Dedifferentiated amniotic fluid mesenchymal stem cell (primary cell): ENCODE data around the gene GEMIN8.

Experiments used
- DNase-seq: peaks from one replicate; pipeline ENCODE4 v3.0.0-alpha.2; 2016; ENCODE audit errors: extremely low spot score

Gene GEMIN8, protein sequence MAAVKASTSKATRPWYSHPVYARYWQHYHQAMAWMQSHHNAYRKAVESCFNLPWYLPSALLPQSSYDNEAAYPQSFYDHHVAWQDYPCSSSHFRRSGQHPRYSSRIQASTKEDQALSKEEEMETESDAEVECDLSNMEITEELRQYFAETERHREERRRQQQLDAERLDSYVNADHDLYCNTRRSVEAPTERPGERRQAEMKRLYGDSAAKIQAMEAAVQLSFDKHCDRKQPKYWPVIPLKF

DNA sequence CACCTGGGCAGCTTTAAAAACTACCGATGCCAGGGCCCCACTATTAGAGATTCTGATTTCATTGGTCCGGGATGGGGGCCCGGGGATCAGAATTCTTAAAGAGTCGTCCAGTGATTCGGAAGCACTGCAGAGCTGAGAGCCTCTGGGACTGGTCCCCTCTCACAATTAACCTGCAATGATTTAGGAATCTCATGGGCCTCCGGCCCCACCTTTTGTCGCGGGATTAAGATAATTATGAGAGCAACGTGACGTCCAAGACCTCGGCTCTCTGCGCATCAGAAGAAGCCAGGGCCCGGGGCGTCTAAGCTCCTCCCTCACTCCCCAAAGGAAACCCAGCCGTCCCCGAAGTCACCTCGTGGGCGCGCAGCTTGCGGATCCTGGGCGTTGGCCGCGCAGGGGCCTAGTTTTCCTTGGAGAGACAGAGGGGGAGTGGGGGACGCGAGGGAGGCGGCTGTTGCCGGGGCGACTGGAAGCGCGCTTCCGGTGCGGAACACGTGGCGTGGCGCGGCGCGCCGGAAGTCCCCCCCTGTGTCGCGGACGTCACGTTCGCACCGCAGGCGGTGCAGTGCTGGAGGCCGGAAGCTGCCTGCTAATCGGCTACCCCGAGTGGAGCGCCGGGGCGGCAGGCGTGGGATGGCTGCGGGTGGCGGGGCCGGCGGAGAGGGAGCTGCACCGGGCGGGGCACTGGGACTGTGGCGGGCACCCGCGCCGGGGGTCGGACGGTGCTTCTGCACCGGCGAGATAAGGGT lies at the start of gene GEMIN8:
Gene GEMIN8 (minus strand): TSS at position 468 of the 749 bp plus-strand sequence. CDS start 8,414 bp downstream, outside the sequence.
- DNase-seq, result peak; percentile 77

DNA sequence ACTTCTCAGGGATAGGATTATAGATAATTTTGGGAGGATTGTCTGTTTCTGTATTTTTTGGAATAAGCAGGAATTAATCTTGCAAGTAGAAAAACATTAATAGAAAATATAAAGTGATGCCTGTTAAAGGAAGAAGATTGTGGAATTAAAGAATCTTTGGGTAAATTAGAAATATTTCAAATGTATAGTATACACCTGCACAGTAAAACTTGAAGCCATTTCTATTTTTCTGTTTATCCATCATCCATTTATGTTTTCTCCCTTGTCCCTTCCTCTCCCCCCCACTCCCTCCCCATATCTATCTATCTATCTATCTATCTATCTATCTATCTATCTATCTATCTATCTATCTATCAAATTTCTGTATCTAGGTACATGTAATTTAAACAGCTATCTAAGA lies 46.9 kb upstream of the GEMIN8 start:
- no peak for DNase-seq

DNA sequence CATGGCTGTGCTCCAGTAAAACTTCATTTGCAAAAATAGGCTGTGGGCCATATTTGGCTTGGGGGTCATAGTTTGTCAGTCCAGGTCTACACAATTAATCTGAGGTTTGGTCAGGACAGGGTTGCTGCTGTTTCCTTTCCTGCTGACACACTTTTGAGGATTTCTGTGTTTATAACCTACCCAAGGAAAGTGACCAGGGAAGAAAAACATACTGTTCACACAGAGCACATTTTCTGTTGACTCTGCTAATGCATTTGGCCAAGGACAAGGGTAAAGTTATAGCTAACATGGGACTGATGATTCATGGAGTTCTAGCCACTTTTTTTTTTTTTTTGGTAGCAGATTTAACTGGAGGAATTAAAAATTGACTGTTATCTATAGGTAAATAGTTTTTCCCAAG lies 43.9 kb upstream of the GEMIN8 start:
- DNase-seq, result no peak

DNA sequence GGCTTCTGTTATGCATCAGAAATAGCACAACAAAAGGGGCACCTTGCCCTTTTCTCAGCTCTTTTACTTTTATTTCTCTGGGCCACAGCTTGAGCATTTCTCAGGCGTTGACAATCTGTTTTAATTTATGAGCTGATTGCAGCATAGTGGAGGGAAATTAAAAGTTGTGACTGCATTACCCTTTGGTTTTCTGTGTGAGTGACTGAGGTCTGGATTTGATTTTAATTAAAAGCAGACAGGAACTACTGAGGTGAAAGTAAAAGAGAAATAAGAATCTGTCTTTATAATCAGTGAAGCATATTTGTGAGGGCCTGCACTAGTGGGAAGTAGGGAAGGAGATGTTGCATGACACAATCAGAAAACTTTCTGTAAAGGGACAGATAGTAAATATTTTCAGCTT lies 43.4 kb upstream of the GEMIN8 start:
- DNase-seq, result no peak

DNA sequence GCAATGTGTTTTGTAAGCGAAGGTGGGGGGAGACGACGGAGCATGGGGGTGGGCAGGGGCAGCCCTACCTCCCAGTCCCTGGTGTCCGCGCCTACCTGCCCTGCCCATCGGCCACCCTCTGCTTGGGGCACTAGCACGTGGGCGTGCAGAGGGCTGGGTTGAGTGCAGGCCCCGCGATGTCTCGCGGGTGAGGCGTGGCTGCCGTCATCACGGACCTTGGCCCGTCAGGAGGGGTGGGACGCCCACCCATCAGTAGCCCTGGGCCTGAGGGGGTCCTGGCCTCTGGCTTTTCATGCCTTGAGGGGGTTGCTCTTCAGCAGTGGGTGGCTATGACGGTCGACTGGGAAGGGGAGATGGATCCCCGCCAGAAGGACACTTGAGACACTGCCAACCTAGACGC lies 36.1 kb upstream of the GEMIN8 start:
- DNase-seq, result no peak

DNA sequence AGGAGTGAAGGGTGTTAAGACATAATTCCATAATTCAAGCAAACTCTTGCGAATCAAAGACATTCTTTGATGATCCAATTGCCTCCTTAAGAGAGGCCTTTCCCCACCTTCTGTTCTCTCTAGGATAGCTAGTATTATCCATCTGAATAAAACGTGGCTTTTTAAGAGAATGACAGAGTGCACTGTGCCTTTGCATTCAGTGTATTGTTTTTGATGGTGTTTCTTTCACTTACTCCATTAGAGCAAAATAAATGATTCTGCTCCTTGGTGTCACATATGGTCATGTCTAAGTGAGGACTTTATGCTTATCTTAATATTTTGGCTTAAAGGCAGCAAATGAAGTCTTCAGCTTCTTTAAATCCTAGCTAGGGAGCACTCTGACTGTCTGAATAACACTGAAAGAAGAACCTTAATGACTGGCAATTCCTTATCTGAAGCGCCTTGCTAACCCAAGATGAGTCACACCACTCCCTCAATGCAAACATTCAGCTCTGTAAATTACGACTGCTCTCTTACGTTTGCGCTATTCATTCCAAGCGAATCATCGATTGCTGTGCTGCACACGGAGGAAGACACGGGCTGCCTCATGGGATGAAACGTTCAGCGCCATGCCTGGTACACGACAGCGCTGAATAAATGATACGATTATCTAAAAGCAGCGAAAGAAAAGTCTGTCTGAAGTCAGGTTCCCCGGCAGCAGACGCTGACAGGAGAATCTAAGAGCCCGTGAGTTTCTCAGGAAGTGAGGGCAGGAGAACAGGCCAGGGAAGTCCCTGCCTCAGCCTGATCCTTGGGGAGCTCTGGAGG lies 35.1 kb upstream of the GEMIN8 start:
- no peak for DNase-seq

DNA sequence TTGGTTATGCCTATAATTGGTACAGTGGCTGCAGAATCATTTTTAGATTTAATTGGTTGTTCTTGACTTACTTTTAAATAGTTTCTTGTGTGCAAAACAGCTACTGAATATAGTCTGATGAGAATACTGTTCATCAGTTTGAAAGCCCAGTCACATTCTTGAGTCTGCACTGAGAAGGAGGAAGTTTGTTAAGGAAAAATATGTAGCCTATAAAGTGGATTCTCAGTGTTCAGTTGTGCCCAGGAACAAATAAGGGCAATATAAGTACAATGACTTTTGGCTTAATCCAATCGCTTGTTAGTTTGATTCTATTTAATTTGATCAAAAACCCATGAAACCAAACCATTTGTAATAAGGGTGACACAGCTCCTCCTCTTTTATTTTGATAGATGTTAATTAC lies 32.8 kb upstream of the GEMIN8 start:
- no peak for DNase-seq

DNA sequence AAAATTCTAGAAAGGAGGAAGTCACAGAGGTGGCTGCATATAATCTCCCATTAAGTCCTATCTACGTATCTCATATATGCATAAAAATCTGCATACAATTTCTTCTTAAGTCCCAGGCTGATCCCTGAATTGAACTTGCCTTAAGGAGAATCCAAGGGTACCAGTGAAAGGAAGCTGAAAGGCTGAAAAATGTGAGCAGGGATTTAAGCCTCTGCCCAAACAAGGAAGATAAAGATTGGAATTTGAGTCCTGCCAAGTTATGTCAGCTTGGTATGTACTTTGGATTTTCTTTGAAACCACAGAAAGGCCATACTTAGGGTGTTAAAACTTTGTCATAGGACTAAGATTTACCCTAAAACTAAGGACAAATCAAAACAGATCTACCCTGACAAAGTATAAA lies 26.5 kb upstream of the GEMIN8 start:
- DNase-seq, result no peak

DNA sequence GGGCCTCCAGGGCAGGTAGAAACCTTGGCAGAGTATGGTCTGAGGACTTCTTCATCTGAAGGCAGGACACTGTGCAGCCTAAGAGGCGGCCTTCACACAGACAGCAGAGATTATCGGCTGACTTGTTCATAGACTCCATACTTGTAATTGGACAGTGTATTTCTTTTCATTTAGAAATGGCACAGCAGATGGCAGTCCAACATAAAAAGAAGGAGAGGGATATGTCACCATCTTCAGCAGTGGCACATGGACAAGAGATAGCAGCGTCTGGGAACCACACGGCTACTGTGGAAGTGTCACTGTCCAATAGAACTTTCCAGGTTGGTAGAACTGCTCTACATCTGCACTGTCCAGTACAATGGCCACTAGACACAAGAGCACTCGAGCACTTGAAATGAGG lies 21.7 kb upstream of the GEMIN8 start:
- no peak for DNase-seq

DNA sequence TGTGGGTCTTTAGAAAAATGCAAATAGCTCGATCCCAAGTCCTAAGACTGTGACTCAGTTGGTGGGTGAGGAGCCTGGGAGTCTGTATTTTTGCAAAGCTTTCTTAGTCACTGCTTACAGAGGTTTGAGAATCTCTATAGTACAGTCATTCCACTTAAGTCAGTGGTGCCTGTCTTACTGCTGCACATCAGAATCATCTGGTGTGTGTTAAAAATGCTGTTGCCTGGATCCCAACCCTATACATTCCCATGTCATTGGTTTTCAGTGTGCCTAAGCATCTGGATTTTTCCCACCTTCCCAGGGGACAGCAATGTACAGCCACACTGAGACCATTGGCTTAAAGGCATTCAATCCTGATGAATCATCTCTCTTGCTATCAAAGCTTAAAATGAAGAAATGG lies 21.0 kb upstream of the GEMIN8 start:
- DNase-seq, result no peak

DNA sequence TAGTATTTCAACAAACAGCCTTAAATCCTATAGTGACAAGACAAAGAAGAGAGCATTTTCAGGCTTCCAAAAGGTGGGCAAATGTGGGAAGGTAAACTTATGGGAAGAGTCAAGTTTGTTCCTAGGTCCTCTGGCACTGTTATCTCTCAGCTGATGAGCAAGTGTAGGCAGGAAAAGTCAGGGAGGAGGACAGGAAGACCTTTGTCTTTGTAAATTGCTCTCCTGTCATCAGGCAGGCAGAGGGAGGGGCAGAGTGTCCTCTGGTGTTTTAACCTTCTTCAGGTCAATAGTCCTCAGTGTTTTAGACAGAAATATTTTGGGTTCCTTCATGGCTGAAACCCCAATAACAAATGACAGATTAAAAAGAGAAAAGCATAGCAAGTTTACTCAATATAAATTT lies 13.5 kb upstream of the GEMIN8 start:
- DNase-seq, result no peak

DNA sequence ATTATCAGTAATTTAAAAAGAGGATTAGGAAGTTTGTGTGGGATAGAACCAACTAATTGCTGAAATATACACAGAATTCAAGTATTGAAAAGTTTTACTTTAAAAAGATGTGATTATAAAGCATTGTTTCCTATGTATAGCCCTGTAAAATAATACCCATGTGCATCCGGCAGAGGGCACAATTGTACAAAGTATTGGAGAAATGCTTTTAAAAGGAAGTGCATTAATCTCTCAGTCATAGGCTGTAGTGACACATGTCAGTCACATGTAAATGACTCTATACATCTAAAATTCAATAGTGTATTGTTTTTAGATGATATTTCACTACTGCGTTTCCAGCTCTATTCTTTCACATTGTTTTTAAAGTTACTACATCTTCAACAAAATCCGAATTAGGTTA lies 9.7 kb upstream of the GEMIN8 start:
- peak; percentile 47 for DNase-seq

DNA sequence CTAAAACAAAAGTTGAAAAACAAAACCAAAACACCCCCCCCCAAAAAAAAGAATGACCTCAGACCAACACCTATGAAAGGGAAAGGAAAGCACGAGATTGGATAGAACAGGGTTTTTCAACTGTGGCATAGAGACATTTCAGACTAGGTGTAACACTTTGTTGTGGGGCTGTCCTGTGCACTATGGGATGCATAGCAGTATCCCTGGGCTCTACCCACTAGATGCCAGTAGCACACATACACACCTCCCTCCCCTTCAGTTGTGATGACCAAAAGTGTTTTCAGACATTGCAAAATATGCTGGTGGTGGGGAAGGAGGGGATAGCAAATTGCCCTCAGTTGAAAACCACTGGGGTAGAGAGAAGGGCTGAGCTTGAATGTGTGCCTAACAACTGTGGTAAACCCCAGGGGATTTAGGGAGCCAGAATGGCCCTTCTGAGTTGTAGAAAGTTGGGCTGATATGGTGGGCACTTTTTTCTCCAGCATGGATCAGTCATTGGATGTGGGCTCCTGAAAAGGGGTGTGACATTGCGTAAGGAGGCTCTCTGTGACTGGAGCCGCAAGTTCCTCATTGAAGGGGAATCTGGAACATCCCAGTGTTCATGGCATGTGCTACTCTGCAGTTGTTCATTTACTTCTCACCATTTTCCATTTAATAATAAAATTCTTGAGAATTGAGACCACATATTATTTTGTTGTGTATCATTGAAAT lies 8.8 kb upstream of the GEMIN8 start:
- no peak for DNase-seq

DNA sequence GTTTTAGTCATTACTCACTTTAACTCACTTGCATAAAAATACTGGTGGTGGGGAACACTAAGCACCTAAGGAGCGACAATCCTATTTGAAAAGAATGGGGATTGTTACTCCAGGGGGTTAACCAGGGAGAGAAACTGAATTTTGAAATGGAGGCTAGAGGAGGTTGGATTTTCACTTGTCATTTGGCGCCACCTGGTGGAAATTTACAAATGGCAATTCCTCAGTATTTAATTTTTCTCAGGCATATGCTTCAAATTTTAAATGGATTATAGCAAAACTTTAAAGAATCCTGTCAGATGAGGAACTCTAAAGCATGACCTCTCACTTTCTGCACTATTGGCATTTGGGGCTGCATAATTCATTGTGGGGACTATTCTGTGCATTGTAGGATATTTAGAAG lies 2.7 kb upstream of the GEMIN8 start:
- DNase-seq, result peak; percentile 66

DNA sequence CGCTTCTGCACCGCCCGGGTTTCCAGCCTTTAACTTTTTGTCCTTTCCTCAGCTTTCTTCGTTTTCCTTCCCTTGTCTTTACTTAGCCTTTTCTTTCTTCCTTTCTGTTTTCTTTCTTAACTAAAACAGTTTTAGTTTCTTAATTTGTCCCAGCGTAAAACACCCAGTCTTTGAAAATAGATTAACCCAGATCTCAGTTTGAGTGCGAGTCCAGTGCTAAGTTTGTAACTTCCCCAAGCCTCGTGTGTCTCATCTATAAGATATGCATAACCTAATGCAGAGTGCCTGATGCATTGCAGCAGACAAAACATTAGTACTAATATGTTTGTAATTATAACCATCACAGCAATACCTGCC lies 460 bp upstream of the GEMIN8 start:
- peak; percentile 33 for DNase-seq

DNA sequence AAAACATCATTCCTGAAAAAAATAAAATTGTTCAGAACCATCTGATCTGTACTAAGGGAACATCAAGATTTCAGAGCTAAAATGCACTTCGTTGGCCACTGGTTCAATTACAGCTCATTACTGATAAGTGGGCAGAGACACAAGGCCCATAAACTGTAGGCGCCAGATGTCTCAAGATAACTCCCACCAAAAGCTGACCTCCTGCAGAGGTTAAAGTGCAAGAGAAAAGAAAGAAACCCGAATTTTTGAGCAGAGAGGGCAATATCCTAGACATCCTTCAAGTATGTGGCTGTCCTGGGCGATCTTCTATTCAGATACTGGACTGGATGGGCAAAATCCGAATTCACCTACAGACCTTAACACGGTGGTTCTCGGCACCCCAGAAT lies 660 bp downstream of the GEMIN8 start:
- DNase-seq, result no peak

DNA sequence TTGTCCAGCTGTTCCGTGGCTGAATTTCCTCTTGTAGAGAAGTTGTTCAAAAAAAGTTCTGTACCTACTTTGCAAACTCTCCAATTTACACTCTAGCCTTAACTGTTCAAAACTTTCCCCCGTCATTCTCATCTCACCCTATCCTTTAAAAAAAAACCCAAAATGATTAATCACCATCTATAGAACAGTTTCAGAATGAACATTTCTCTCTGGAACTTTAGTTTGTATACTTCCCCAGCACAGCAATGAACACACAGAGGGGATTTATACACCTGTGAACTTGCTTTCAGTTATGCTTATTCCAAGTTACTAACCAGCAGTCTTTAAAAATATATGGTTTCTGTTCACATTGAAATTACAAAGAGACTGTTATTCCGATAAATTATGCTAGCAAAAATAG lies 1.2 kb downstream of the GEMIN8 start:
- no peak for DNase-seq

DNA sequence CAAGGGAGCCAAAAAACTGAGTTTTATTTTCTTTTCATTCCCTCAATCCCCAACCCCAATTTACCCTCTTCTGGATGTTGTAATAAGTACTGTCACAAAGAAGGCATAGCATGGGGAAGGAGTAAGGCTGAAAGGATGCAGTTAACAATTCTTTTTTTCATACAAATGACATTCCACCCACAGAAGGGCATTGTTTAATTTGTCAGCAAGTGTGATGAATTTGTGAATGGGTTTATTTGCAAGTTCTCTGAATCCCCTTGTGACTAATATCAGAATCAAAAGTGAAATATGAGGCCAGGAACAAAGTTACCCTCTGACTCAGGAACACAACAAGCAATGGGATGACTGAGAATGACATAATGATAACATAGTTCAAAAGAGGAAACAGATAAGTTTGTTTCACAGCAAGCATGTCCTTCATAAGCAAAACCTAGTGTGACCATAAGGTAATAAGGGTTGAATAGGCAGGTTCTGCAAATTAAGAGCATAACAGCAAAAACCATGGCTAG lies 2.1 kb downstream of the GEMIN8 start:
- DNase-seq, result no peak

DNA sequence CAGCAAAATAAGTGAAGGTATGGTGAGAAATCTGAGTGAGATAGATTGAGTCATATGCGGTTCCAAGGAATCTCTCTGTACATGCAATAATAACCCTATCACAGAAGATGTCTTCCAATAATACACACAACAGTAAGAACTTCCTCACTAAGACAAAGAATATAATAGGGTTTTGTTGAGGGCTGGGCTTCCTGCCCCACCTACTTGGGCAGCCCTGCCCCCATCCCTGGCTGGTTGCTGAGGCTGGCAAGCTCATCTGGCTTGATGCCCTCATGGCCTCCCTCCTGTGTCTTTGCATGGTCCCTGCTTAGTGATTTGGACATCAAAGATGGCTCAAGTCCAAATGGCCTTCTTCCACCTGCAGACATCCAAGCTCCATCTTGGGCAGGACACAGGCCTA lies 2.7 kb downstream of the GEMIN8 start:
- DNase-seq, result no peak

DNA sequence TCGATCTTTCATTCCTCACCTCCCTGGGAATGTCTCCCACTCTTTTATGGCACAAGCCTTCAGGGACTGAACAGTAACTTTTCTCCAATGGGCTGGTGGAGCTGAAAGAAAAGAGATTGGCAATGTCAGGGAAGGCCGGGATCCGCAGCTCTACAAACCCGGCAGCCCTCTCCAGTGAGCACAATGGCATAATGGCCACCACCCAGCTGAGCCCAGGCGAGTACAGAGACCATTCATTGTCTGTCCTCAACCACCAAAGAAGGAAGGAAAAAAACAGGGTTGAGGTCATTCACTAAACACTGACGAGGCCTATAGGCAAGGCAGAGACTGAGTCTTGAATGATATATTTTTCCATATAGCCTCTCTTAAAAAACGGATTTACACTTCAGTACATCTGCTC lies 3.6 kb downstream of the GEMIN8 start:
- no peak for DNase-seq

DNA sequence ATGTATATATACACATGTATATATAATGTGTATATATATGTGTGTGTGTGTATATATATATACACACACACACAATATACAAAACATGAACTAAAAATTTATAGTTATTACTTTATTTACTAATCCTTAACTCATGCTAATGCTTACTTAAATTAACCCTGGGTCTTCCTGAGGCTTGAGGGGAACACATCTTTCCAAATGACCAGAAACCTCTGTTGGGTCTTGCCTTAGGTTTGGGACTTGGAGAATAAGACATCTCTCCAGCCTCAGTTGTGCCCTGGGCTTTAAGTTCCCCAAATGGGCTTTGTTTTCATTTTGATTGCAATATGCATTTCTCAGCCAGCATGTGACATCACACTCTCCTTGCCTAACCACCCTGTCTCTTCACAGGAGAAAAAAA lies 7.7 kb downstream of the GEMIN8 start:
- DNase-seq, result no peak

DNA sequence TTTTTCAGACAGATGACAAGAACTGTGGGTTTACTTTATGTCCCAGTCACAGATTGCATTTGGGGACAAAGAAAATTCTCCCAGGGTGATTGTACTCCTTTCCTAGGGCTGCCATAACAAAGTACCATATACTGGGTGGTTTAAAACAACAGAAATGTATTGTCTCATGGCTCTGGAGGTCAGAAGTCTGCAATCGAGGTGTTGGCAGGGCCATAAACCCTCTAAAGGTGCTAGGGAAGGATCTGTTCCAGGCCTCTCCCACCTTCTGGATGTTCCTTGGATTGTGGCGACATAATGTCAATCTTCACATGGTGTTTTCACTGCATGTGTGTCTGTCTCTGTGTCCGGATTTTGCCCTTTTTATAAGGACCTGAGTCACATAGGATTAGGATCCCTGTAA lies 12.3 kb downstream of the GEMIN8 start:
- no peak for DNase-seq
